Measurements from ENCODE around the gene SDCBP2. TPM values are rescaled to one million over a fixed set of nuclear protein-coding genes. Genes with fewer than 3 reads are reported as not detected.

Gene SDCBP2
- total and polyA plus RNA-seq, 10 of the 15 experiments (the other 5 are each of a cell fraction or from before 2014, with no cell fraction given), result 0.16 to 2.4 (median 1.1) TPM; not detected in 1

- TF ChIP-seq CEBPZ (IDR thresholded peaks at IDR 0.05; ENCODE audit: low read depth, low read length), result no peak
- TF ChIP-seq BHLHE40 (IDR thresholded peaks at IDR 0.05; ENCODE audit: borderline replicate concordance in 1 of 2, low read depth in 2 of 2, low read length in 1 of 2), result peak; percentile 74 to 84
- TF ChIP-seq IRF4 (IDR thresholded peaks at IDR 0.05; ENCODE audit: low read depth, low read length), result no peak
- 0 out of 2 replicates have a peak, but pooled peaks have one; percentile 36 for TF ChIP-seq NBN (IDR thresholded peaks at IDR 0.05)
- peak; percentile 55; the same call in 1 of the 2 replicates for TF ChIP-seq ATF7 (IDR thresholded peaks at IDR 0.05; ENCODE audit: low read depth)
- peak; percentile 60; the same call in 1 of the 2 replicates for TF ChIP-seq CREB1 (IDR thresholded peaks at IDR 0.05; ENCODE audit: low read depth)
- no peak for TF ChIP-seq BRCA1 (IDR thresholded peaks at IDR 0.05; ENCODE audit: low read depth, low read length)
- peak; percentile 98 for TF ChIP-seq MEF2B (IDR thresholded peaks at IDR 0.05; ENCODE audit: partially characterized antibody, poor library complexity, severe bottlenecking)
- TF ChIP-seq SIN3A (IDR thresholded peaks at IDR 0.05; ENCODE audit: low read depth, low read length), result no peak
- TF ChIP-seq ZNF592 (IDR thresholded peaks at IDR 0.05), result no peak
- TF ChIP-seq KLF5 (IDR thresholded peaks at IDR 0.05; ENCODE audit: partially characterized antibody), result no peak
- no peak for TF ChIP-seq JUNB (IDR thresholded peaks at IDR 0.05)
- TF ChIP-seq REST (IDR thresholded peaks at IDR 0.05; ENCODE audit: low read depth, low read length), result no peak
- peak; percentile 62; the same call in 1 of the 2 replicates for TF ChIP-seq MXI1 (IDR thresholded peaks at IDR 0.05; ENCODE audit: low read depth, low read length)
- TF ChIP-seq PAX8 (IDR thresholded peaks at IDR 0.05), result no peak
- TF ChIP-seq RAD21 (IDR thresholded peaks at IDR 0.05; ENCODE audit: insufficient read depth, low read depth, low read length), result no peak
- TF ChIP-seq ELK1 (IDR thresholded peaks at IDR 0.05; ENCODE audit: low read depth, low read length), result no peak
Measured at GRCh38 chr20:1330075-1330830, 1.3 kb upstream of the SDCBP2 start (continued).

Data from GM12878 (cell line).